GM21619 (cell line): Measurements from ENCODE around the gene VAMP4.
A peak's percentile ranks its signal among the peaks of the same experiment; 100 is the strongest.
"Not testable (repeated sequence)": the region's sequence is repeated elsewhere in the genome, so short reads cannot be mapped to it uniquely, and the experiment has no call there.

Experiments
- ATAC-seq: cut with Tn5 transposase; IDR thresholded peaks from one replicate; pipeline ENCODE4 v1.9.1; 2021; ENCODE audit not compliant: unreplicated experiment

The VAMP4 gene

GRCh38 chr1:171753182-171753581 lies 11.3 kb upstream of the VAMP4 start:
- ATAC-seq = no peak

DNA sequence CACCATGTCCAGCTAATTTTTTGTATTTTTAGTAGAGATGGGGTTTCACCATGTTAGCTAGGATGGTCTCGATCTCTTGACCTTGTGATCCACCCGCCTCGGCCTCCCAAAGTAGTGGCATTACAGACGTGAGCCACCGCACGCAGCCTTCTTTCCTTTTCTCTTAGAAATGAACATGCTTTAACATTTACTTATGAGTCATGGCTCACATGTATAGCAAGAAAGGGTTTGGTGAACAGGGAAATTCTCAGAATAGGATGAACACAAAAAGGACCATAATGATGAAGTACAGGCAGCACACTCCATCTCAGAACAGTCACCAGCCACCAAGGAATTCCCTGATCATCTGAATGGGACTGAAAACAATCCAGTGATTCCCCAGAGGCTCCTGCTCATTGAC lies 9.4 kb upstream of the VAMP4 start:
- ATAC-seq = no peak

DNA sequence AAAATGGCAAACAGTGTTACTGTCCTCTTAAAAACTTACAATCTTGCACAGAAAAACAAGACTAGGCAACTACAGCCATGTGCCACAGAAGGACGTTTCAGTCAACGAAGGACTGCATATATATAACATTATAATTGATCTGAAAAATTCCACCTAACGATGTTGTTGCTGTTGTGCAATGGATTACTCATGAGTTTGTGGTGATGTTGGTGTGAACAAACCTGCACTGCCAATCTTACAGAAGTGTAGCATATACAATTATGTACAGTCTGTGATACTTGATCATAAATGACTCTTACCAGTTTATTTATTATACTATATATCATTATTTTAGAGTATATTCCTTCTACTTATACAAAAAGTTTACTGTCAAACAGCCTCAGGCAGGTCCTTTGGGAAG lies 6.8 kb upstream of the VAMP4 start:
- ATAC-seq = no peak

DNA sequence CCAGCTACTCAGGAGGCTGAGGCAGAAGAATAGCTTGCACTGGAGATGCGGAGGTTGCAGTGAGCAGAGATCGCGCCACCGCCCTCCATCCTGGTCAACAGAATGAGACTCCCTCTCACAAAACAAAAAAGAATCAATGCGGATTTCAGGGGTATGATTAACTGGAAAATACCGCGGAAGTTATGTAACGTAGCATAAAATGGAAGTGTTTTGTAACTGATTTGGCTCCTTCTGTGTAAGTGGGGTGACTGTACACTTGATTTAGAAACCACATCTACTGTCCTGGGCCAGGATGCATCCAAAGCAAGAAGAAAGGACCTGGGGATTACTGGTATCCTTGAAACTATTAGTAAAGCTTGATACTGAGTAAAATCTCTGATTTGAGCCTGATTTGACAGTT lies 3.1 kb upstream of the VAMP4 start:
- ATAC-seq = no peak

GRCh38 chr1:171743081-171743870 lies 1.4 kb upstream of the VAMP4 start:
- ATAC-seq = no peak

GRCh38 chr1:171742577-171742922 lies 685 bp upstream of the VAMP4 start:
- peak; percentile 4 for ATAC-seq

- peak; percentile 26 for ATAC-seq
Measured at GRCh38 chr1:171740987-171741871, 636 bp downstream of the VAMP4 start.

DNA sequence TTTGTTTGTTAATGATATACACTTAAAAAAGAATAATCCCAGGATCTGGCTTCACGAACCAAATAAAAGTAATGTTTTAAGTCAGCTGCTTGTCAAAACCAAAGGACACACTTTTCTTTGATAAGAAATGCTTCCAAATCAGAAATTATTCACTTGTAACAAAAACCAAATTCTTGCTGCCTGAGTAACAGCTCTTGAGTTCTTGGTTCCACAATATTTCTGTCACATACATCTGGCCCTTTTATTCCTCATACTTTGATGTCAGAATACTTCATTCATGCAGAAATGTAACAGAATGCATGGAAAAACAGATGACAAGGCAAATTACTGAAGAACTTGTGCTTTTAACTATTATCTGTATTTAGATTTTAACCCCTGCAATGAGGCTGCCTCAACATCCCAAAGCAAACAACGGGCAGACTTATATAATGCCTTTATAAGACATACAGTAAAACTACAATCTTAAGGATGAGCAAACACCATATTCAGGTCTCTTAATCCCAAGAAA lies 1.5 kb downstream of the VAMP4 start:
- ATAC-seq = no peak

DNA sequence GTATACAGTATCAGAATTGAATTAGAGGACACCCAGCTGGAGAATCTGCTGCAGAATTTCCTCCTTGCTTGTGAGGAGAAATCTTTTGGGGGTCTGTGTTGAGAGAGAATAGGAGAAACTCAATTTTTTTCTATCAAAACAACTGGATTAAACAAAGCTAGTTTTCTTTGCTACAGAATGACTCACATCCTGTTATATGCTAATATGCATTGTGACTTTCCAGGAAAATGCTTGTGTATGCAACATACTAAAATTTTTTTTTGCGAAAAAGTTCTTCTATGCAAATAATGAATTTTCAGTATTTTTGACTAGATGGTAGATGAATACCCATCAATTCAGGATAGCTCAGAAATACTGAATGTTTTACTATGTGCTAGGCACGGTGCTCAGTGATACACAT lies 2.2 kb downstream of the VAMP4 start:
- ATAC-seq = no peak

- no peak for ATAC-seq
Measured at GRCh38 chr1:171738911-171739310, 3.0 kb downstream of the VAMP4 start.

GRCh38 chr1:171736196-171736595 lies 5.7 kb downstream of the VAMP4 start:
- no peak for ATAC-seq

GRCh38 chr1:171730052-171730451 lies 11.8 kb downstream of the VAMP4 start:
- no peak for ATAC-seq

DNA sequence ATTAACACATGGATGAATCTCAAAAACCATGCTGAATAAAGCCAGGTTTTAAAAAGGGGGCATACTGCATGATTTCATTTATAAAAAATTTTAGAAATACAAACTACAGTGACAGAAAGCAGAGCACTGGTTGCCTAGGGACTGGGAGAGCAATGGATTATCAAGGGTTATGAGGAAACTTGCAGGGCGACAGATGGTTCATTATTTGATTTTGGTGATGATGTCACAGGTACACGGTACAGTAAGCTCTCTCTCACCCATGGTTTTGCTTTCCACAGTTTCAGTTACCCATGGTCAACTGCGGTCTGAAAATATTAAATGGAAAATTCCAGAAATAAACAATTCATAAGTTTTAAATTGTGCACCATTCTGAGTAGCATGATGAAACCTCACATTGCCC lies 14.1 kb downstream of the VAMP4 start:
- ATAC-seq = no peak

DNA sequence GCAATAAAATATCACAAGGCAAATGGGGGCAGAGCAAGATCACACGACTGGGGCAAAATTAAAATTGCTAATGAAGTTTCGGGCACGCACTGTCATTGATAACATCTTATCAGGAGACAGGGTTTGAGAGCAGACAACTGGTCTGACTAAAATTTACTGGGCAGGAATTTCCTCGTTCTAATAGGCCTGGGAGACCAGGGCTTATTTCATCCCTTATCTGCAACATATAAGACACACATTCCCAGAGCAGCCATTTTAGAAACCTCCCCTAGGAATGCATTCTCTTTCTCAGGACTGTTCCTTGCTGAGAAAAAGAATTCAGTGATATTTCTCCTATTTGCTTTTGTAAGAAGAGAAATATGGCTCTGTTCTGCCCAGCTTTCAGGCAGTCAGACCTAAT lies 18.7 kb downstream of the VAMP4 start:
- ATAC-seq = not testable (repeated sequence)

DNA sequence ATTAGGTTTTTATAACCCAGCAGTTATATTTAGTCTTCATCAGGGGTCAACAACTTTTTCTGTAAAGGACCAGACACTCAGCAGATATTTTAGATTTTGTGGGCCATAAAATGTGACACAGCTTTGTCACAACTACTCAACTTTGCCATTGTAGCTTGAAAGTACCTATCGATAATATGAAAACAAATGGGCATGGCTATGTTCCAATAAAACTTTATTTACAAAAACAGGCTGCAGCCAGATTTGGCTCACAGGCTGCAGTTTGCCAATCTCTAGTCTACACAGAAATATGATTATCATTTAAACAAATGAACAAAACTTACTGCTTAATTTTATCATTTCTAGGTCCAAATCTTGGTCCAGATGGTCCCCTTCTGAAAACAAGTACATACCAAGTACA lies 23.0 kb downstream of the VAMP4 start:
- ATAC-seq = no peak

- no peak for ATAC-seq
Measured at GRCh38 chr1:171718216-171718615, 23.6 kb downstream of the VAMP4 start.

GRCh38 chr1:171717062-171717718 lies 24.7 kb downstream of the VAMP4 start:
- ATAC-seq = no peak

DNA sequence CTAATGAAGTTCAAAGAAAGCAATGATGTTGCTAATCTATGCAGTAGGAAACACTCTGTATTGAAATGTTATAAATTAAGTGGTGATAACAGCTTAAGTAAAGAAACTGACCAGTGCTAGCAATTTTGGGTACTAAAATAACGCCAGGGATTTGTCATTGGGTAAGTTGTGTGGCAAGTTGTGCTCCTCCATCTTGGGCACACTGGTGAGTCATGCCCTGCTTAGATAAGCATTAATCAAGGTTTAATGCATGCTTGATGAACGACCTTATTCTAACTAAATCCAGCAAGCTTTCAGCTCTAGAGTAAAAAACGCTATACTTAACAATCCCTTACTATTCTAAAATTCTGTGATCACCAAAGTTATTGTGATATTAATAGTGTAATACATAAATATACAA lies 25.2 kb downstream of the VAMP4 start:
- no peak for ATAC-seq

DNA sequence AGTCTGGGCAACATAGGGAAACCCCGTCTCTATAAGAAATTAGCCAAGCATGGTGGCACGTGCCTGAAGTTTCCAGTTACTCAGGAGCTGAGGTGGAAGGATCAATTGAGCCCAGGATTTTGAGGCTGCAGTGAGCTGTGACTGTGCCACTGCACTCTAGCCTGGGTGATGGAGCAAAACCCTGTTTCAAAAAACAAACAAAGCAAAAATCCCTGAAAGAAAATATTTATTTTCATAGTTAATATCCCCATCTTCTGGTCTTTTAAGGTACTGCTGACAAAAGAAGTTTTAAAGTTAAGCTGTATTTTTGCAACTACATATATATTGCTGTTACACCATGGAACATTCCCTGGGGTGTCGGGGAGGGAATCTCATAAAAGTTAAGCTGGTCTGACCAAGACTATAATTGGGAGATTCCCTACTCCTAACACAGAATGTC lies 26.0 kb downstream of the VAMP4 start:
- ATAC-seq = no peak

- ATAC-seq = no peak
Measured at GRCh38 chr1:171712341-171712740, 29.5 kb downstream of the VAMP4 start.

DNA sequence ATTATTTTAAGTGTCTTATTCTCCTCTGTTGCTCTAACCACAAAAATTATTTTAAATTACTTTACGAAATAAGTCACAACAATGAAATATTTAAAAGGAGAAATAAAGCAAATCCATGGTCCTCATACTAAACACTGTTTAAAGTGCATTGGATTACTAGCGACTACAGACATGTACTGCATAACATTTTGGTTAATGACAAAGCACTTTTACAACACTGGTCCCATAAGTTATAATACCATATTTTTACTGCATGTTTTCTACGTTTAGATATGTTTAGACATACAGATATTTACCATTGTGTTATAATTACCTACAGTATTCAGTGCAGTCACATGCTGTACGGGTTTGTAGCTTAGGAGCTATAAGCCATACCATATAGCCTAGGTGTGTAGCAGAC lies 30.2 kb downstream of the VAMP4 start:
- no peak for ATAC-seq

GRCh38 chr1:171707583-171707982 lies 34.3 kb downstream of the VAMP4 start:
- no peak for ATAC-seq
